Stimulated activated CD4-positive, alpha-beta T cell treated with anti-CD3 and anti-CD28 coated beads, Interleukin-1b, Interleukin-23, amount 100 ng/mL, for 4 hours (primary cell): ENCODE data around the gene NLRX1.
"Not testable (repeated sequence)": the region's sequence is repeated elsewhere in the genome, so short reads cannot be mapped to it uniquely, and the experiment has no call there.

Experiments used
- DNase-seq, 2 donors: peaks; one replicate each; pipeline ENCODE4 v3.0.0-alpha.2; 2020; ENCODE audit warnings: low read depth in 2 of 2

Gene NLRX1, protein sequence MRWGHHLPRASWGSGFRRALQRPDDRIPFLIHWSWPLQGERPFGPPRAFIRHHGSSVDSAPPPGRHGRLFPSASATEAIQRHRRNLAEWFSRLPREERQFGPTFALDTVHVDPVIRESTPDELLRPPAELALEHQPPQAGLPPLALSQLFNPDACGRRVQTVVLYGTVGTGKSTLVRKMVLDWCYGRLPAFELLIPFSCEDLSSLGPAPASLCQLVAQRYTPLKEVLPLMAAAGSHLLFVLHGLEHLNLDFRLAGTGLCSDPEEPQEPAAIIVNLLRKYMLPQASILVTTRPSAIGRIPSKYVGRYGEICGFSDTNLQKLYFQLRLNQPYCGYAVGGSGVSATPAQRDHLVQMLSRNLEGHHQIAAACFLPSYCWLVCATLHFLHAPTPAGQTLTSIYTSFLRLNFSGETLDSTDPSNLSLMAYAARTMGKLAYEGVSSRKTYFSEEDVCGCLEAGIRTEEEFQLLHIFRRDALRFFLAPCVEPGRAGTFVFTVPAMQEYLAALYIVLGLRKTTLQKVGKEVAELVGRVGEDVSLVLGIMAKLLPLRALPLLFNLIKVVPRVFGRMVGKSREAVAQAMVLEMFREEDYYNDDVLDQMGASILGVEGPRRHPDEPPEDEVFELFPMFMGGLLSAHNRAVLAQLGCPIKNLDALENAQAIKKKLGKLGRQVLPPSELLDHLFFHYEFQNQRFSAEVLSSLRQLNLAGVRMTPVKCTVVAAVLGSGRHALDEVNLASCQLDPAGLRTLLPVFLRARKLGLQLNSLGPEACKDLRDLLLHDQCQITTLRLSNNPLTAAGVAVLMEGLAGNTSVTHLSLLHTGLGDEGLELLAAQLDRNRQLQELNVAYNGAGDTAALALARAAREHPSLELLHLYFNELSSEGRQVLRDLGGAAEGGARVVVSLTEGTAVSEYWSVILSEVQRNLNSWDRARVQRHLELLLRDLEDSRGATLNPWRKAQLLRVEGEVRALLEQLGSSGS

DNA sequence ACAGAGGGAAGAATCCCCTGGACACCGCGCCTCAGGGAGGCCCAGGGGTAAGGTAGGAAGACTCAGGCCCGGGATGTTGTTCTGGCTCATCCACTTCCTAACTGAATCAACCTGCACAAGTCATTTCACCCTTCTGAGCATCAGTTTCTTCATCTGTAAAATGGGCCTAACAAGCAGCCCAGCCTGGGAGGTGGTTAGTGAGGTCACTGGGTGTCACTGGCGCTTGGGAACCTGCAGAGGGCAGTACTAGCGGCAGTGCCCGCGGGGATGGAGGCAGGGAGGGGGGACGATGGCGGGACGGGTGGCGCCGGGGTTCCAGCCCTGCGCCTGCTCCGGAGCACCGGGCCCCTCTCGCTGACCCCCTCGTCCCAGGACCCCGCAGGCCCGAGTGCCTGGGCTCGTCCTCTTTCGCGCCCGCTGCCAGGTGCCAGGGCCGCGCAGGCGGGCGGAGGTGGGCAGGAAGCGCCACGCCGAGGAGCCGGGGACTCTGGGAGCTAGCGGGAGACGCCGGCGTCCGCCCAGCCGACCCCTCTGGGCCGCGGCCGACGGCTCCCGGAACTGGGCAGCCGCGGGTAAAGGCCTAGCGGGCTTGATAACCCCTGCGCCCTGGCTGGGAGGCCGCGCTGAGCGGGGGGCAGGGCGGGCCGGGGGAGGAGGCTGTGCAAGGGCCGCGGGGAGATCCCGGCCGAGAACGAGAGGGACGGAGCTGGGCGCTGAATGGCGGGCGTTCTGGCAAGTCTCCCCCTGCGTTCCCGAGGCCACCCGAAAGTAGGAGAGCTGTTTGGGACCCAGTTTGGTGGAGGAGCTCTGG lies at the start of gene NLRX1:
Gene NLRX1 (plus strand): TSS at position 255 of the 811 bp plus-strand sequence. CDS start 2,679 bp downstream, outside the sequence.
- peak; percentile 74 to 76 for DNase-seq

DNA sequence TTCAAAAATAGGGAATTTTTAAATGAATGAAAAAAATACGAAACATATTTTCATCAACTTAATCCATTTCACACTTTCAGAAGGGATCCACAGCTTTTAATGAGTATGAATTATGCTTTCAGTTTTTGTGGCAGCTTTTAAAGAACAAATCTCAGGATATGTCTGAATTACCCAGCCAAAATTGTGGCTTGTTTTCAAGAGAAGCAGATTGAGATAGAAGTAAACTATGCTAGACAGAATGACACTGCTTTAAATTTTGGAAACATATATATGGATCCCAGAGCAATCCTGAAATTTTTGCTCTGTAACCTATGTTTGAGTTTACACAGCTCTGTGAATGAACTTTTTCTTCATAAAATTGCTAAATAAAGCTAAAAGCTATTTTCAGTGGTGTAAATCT lies 49.6 kb upstream of the NLRX1 start:
- no peak for DNase-seq

GRCh38 chr11:119120639-119121007 lies 47.9 kb upstream of the NLRX1 start:
- DNase-seq = no peak

DNA sequence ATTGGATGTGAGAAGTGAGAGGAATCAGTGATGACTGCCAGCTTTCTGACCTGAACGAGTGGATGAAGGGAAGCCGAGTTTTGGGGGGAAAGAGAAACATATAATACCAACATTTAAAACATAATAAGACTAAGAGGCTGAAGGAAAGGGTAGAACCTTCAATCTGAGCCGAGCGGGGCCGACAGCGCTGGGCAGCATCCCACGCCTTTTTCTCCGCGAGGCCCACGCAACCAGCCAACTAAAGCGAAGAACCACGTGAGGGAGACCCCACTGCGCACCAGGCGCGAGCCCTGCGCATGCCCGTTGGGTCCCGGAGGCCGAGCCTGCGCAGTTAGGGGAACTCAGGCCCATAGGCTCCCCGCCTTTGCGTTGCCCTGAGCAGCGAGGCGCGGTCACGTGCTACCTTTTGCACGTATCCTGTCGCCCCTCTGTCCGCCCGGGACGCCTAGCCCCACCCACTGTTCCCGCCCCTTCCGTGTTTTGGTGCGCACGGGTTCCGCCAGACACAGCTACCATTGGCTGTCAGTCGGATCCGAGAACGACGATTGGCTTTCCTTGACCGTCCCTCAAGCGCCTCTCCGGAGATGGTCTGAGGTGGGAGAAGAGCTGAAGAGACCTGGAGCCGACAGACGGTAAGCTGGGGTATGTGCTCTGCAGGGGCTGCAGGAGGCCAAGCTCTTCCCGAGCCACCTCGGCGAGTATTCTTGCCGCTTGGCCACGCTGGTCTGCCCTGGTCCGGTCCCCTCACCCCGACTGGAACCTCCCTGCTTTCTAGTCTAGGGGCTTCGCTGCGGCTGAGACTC lies 47.3 kb upstream of the NLRX1 start, which contains the start of gene HINFP:
Gene HINFP (plus strand): TSS at position 573 of the 803 bp plus-strand sequence. CDS start 5,365 bp downstream, outside the sequence.
- peak; percentile 99 for DNase-seq

DNA sequence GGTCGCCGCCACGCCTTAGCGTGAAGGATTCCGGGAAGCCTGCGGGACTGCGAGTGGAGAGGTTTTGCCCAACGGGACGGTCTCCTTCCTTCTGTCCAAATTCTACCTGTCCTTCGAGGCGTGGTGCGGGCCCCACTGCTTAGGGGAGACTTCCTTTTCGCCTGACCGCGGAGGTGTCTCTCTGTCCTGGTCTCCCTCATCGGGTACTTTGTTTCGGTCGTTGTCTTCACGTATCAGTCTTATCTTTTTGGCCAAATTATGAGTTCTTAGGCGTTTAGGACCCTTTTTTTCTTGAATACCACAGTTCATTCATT lies 46.8 kb upstream of the NLRX1 start:
- no peak for DNase-seq

- DNase-seq = no peak
Measured at GRCh38 chr11:119125821-119126220, 42.7 kb upstream of the NLRX1 start.

DNA sequence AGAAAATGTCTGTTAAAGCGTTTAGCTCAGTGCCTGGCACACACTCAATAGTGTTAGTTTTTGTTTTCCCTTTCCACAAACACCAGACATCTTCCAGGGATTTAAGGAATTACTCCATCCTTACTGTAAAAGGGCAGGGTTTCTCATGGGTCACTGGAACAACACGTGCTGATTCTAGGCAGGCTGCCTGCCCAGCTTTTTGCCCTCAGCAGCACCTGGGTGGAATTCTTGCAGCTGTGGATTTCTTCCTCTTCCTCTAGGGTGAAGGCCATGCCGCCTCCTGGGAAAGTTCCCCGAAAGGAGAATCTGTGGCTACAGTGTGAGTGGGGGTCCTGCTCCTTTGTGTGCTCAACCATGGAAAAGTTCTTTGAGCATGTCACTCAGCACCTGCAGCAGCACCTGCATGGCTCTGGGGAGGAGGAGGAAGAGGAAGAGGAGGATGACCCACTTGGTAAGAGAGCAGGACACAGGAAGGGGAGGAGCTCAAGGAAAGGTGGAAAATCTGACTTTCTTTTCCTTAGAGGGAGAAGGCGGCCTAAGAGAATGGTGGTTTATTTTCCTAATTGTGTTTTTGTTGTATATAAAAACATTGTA lies 41.8 kb upstream of the NLRX1 start:
- no peak for DNase-seq

- no peak for DNase-seq
Measured at GRCh38 chr11:119130662-119131061, 37.9 kb upstream of the NLRX1 start.

DNA sequence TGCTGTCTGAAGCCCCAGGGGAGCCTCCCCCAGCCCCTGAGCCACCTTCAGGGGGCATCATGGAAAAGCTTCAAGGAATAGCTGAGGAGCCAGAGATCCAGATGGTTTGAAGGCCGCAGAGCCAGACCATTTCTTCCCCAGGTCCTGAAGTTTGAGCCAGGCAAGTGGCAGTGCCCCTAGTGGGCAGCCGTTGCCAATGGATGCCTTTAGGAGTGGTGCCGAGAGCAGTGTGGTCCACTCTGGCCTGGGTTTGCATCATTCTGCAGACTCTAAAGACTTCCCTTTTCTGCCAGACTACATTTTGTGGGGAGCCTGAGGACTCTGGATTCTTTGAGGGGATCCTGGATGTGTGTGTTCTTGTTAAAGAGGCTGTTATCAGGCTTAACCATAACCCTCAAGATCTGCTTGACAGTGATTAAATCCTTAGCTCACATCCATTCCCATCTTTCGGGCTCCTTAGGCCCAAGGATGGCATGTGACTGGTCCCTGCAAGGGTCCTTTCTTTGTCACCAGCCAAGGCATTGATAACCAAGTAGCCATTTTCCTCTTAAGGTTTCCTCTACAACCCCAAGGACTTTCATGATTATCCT lies 34.0 kb upstream of the NLRX1 start:
- DNase-seq = no peak

DNA sequence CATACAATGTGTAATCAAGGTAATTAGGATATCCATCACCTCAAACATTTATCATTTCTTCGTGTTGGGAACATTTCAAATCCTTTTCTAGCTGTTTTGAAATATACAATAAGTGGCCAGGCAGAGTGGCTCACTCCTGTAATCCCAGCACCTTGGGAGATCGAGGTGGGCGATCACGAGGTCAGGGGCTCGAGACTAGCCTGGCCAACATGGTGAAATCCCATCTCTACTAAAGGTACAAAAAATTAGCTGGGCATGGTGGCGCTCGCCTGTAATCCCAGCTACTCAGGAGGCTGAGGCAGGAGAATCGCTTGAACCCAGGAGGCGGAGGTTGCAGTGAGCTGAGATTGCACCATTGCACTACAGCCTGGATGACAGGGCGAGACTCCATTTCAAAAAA lies 29.2 kb upstream of the NLRX1 start:
- DNase-seq = not testable (repeated sequence)

DNA sequence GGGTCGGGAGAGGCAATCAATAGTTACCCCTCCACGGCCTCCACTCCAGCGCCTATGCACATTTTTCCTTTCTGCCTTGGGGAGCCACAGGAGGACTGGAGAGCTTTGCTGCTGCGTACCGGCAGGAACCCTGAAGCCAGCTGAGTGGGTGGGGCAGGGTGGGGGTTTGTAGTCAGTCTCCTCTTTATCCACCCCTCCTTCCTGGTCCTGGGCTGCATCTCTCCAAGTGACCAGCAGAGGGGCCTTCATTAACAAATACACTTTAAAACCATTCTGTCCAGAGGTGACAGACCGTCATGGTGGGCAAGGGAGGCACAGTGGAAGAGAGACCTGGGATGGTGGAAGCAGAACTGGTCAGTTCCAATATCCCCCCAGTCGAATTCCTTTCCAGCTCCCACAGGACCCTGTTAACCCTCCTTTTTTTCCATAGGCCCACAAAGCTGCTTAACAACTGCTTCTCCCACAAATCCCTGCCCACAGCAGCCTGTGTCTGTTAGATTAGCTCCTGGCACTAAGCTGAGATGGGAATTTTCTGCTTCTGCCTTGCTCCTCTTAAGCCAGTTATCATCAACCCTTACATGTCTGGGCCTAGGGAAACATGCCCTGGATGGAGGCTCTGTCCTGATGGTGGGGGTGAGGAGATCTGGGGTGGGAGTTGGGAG lies 23.6 kb upstream of the NLRX1 start:
- DNase-seq = no peak

- DNase-seq = no peak
Measured at GRCh38 chr11:119145551-119145950, 23.0 kb upstream of the NLRX1 start.

DNA sequence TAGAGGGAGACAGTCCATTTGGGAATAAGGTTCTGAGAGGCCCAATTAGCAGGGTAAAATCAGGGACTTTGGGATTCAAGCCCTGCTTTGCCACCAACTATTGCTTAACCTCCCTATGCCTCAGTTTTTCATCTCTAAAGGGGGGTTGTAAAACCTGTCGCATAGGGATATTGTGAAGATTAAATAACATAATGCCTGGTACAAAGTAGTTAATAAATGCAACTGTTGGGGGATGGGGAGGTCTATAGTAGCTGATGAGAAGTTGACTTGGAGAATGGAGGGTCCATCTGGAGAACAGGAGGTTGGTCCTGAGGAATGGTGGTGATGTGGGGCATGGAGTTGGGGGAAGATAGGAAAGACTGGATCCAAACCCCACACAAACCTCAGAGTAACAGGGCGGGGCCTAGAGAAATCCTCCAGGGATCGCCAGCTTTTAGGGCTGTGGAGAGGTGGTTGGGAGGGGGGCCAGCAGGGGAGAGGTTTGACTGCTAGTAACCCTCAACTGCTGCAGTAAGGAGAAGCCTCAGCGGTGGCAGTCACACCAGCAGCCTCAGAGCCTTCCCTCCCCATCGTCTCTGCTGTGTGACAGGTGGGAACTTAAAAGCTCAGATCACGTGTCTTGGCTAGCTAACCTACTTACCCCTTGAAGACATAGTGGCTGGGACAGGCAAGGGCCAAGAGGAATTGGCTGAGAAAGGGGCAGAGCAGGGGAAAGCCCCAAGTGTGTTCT lies 20.8 kb upstream of the NLRX1 start:
- DNase-seq = no peak

DNA sequence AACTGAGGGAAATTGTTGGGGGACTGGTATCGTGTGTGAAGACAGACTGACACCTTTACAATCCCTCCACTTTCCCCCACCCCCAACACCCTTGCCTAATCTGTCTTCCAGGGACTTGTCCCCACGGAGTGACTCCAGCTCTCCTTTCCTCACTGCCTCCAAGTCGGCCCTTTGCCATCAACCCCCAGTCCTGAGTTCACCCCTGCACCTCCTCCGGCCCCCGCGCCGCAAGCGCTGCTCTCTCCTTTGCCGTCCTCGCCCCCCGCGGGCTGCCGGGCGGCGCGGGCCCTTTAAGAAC lies 19.9 kb upstream of the NLRX1 start:
- no peak for DNase-seq

DNA sequence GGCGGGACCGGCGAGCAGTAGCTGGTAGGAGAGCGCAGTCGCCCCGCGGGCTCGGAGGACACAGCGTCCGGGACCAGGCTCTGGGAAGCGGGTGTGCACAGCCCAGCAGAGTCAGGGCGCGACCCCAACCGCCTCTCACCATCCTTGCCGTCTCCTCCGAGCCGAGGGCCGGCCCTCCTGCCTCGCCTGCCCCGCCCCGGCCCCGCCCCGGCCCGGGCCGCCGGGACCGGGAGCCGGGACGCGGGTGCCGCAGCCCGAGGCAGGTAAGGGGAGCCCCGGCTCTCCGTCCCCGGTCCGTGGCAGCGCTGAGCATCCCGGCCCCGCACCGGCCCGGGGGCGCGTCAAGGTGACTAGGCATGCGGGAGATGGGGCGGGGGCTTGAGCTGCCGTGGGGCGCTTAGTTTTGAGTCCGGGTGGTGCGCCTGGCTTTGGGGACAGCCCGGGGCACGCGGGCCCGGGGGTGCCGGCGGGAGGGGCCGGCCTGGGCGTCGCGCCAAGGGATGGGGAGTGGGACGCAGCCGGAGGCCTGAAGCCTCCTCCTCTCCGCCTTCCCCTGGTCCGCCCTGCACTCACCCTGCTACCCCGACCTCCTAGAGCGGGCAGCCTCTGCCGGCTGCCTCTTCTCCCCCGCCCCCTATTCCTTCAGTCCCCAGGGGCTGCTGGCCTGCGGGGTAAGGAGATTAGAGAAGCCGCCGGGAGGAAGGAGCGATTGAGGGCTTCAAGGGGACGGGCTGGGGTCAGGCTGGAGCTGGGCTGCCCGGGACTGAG lies 19.3 kb upstream of the NLRX1 start, which contains the start of gene ABCG4:
Gene ABCG4 (plus strand): TSS at position 35 of the 768 bp plus-strand sequence. CDS start 914 bp downstream, outside the sequence.
- DNase-seq = peak; percentile 10 to 39

GRCh38 chr11:119149786-119150275 lies 18.7 kb upstream of the NLRX1 start:
- no peak for DNase-seq

- no peak for DNase-seq
Measured at GRCh38 chr11:119152043-119152442, 16.5 kb upstream of the NLRX1 start.

DNA sequence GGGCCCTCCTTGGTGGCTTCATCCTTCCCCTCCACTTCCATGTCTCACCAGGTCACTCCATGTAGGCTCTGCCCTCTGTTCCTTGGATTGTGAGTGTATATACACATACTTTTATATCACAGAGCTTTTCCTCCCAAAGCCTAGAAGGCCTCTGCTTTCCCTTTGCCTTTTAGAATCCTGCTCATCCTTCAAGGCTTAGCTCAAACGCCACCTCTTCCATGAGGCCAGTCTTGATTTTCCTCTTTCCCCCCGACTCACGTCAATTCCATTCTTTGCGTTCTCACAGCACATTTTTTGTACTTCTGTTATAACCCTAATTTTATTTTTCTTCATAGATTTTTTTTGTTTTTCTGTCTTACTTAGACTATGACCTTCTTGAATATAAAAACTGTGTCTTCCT lies 15.9 kb upstream of the NLRX1 start:
- DNase-seq = no peak
